WERI-Rb-1 (cell line): ENCODE results near the gene NPLOC4.

Source experiments
- DNase-seq: peaks from one replicate; pipeline ENCODE4 v3.0.0-alpha.2; 2020
- H3K27ac ChIP-seq: fragments of 250-450 bp; sonication (Bioruptor Pico); 2 replicates; pipeline ENCODE4 v1.5.1; 2020; ENCODE audit warnings: mild to moderate bottlenecking, moderate library complexity
- H3K27me3 ChIP-seq: fragments of 250-450 bp; sonication (Bioruptor Pico); 2 replicates; pipeline ENCODE4 v1.5.1; 2021; ENCODE audit warnings: mild to moderate bottlenecking, low read depth, moderate library complexity; ENCODE audit not compliant: insufficient read depth, severe bottlenecking
- H3K36me3 ChIP-seq: fragments of 250-450 bp; sonication (Bioruptor Pico); 2 replicates; pipeline ENCODE4 v1.5.1; 2020; ENCODE audit warnings: mild to moderate bottlenecking, moderate library complexity
- H3K4me3 ChIP-seq: 2 replicates; pipeline ENCODE4 v1.5.1; 2011; ENCODE audit warnings: low read depth, mild to moderate bottlenecking, control low read depth, low read length
- H3K9me3 ChIP-seq: fragments of 250-450 bp; sonication (Bioruptor Pico); 2 replicates; pipeline ENCODE4 v1.5.1; 2021; ENCODE audit warnings: mild to moderate bottlenecking, moderate library complexity; ENCODE audit not compliant: severe bottlenecking
- TF ChIP-seq, protein P1 (sequence below): IDR thresholded peaks from 2 replicates; pipeline ENCODE4 v1.5.1; 2011; ENCODE audit warnings: low read depth, mild to moderate bottlenecking, control low read depth, inconsistent platforms, low read length

The NPLOC4 gene

DNA sequence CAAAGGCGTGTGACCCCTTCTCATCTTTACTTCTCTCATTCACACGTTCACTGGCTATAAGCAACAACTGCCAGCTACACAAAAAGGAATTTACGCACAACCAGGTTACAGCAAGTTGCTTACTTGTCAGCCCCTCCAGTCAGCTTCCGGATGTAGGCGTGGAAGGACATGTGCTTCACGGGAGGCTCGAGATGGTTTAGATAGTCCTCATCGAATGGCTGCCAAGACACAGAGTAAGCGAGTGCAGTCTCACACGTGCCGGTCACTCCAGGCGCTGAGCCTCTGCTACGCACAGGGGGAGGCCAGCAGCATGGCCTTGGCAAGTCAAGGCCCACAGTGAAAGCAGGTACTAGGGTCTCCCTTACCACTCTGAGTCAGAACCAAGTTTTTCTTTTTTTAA, 28.3 kb downstream of the NPLOC4 start:
- no peak for DNase-seq
- no peak overlapping the region for H3K4me3 ChIP-seq
- TF ChIP-seq, protein P1, sequence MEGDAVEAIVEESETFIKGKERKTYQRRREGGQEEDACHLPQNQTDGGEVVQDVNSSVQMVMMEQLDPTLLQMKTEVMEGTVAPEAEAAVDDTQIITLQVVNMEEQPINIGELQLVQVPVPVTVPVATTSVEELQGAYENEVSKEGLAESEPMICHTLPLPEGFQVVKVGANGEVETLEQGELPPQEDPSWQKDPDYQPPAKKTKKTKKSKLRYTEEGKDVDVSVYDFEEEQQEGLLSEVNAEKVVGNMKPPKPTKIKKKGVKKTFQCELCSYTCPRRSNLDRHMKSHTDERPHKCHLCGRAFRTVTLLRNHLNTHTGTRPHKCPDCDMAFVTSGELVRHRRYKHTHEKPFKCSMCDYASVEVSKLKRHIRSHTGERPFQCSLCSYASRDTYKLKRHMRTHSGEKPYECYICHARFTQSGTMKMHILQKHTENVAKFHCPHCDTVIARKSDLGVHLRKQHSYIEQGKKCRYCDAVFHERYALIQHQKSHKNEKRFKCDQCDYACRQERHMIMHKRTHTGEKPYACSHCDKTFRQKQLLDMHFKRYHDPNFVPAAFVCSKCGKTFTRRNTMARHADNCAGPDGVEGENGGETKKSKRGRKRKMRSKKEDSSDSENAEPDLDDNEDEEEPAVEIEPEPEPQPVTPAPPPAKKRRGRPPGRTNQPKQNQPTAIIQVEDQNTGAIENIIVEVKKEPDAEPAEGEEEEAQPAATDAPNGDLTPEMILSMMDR = no peak
- H3K27me3 ChIP-seq = no peaks in the 10 kb centered on the region
- H3K9me3 ChIP-seq = no peaks in the 10 kb centered on the region
- no peak overlapping the region for H3K27ac ChIP-seq
- peaks cover 94% of the 10 kb centered on the region for H3K36me3 ChIP-seq

GRCh38 chr17:81608082-81608481, 28.8 kb downstream of the NPLOC4 start:
- no peak for DNase-seq
- Histone ChIP-seq H3K9me3 (no peaks in the 10 kb centered on the region), H3K36me3 (peaks cover 94% of the 10 kb centered on the region), H3K27me3 (no peaks in the 10 kb centered on the region), H3K27ac (no peak overlapping the region), H3K4me3 (no peak overlapping the region)
- TF ChIP-seq, protein P1 = no peak

- TF ChIP-seq, protein P1 = no peak
- H3K9me3 ChIP-seq = no peaks in the 10 kb centered on the region
- no peaks in the 10 kb centered on the region for H3K27me3 ChIP-seq
- H3K36me3 ChIP-seq = peaks cover 94% of the 10 kb centered on the region
- no peak overlapping the region for H3K4me3 ChIP-seq
- H3K27ac ChIP-seq = no peak overlapping the region
- no peak for DNase-seq
Measured at GRCh38 chr17:81607431-81607830, 29.5 kb downstream of the NPLOC4 start.

GRCh38 chr17:81603846-81604610, 32.9 kb downstream of the NPLOC4 start:
- Histone ChIP-seq H3K27me3 (no peaks in the 10 kb centered on the region), H3K9me3 (no peaks in the 10 kb centered on the region), H3K27ac (no peak overlapping the region), H3K4me3 (no peak overlapping the region), H3K36me3 (peaks cover 98% of the 10 kb centered on the region)
- TF ChIP-seq, protein P1 = no peak
- no peak for DNase-seq

GRCh38 chr17:81601525-81602120, 35.3 kb downstream of the NPLOC4 start:
- Histone ChIP-seq H3K27me3 (no peaks in the 10 kb centered on the region), H3K36me3 (peaks cover 98% of the 10 kb centered on the region), H3K4me3 (no peak overlapping the region), H3K27ac (no peak overlapping the region), H3K9me3 (no peaks in the 10 kb centered on the region)
- TF ChIP-seq, protein P1 = peak; percentile 86
- peak; percentile 50 for DNase-seq
